GM12878 (cell line): ENCODE data around the gene MXRA7. TPM values are rescaled to one million over a fixed set of nuclear protein-coding genes. Genes with fewer than 3 reads are reported as not detected.

Source experiments
- ATF7 ChIP-seq: fragments of 450-650 bp; IDR thresholded peaks from 2 replicates; pipeline ENCODE4 v1.6.1; 2016; ENCODE audit warnings: low read depth, mild to moderate bottlenecking
- BACH1 ChIP-seq: fragments of 450-650 bp; IDR thresholded peaks from 2 replicates; pipeline ENCODE4 v1.6.1; 2017; ENCODE audit warnings: mild to moderate bottlenecking, borderline replicate concordance
- BRCA1 ChIP-seq: IDR thresholded peaks from 2 replicates; pipeline ENCODE4 v1.6.1; 2011; ENCODE audit warnings: low read depth, low read length, improper control_type of control experiment
- CHD1 ChIP-seq: IDR thresholded peaks from 2 replicates; pipeline ENCODE4 v1.6.1; 2012; ENCODE audit warnings: low read depth, low read length, improper control_type of control experiment
- ETV6 ChIP-seq, 2 experiments: fragments of 450-650 bp in 1 of 2; IDR thresholded peaks in 1 of 2; conservative IDR thresholded peaks in 1 of 2; 2 replicates each; pipeline ENCODE4 v1.6.1; 2014; ENCODE audit warnings: antibody characterized with exemption in 1 of 2, borderline replicate concordance in 1 of 2, low read depth in 1 of 2, mild to moderate bottlenecking in 1 of 2, moderate library complexity in 1 of 2
- JUNB ChIP-seq: IDR thresholded peaks from 2 replicates; pipeline ENCODE4 v1.6.1; 2016; ENCODE audit warnings: antibody characterized with exemption, mild to moderate bottlenecking
- KAT2A ChIP-seq: conservative IDR thresholded peaks from 2 replicates; pipeline ENCODE4 v1.6.1; 2011; ENCODE audit warnings: low read depth, low read length; ENCODE audit not compliant: control insufficient read depth
- MXI1 ChIP-seq: fragments of 150-350 bp; IDR thresholded peaks from 2 replicates; pipeline ENCODE4 v1.6.1; 2011; ENCODE audit warnings: low read depth, mild to moderate bottlenecking, inconsistent platforms, low read length, improper control_type of control experiment
- NFYB ChIP-seq: IDR thresholded peaks from 2 replicates; pipeline ENCODE4 v1.6.1; 2011; ENCODE audit warnings: low read depth, mild to moderate bottlenecking, low read length, improper control_type of control experiment, moderate library complexity; ENCODE audit not compliant: insufficient read depth
- NR2F1 ChIP-seq: fragments of 450-650 bp; conservative IDR thresholded peaks from 2 replicates; pipeline ENCODE4 v1.6.1; 2017; ENCODE audit warnings: mild to moderate bottlenecking
- NRF1 ChIP-seq: conservative IDR thresholded peaks from 2 replicates; pipeline ENCODE4 v1.6.1; 2011; ENCODE audit warnings: mild to moderate bottlenecking, low read depth, low read length, improper control_type of control experiment
- PML ChIP-seq: IDR thresholded peaks from 2 replicates; pipeline ENCODE4 v1.6.1; 2012; ENCODE audit warnings: low read length, inconsistent platforms
- POLR2AphosphoS2 ChIP-seq: IDR thresholded peaks from 2 replicates; pipeline ENCODE4 v1.6.1; 2011; ENCODE audit warnings: low read depth, mild to moderate bottlenecking, low read length, improper control_type of control experiment, moderate library complexity
- POLR2AphosphoS5 ChIP-seq: IDR thresholded peaks from 2 replicates; pipeline ENCODE4 v1.6.1; 2011; ENCODE audit warnings: mild to moderate bottlenecking, low read length, inconsistent platforms
- SIN3A ChIP-seq: IDR thresholded peaks from 2 replicates; pipeline ENCODE4 v1.6.1; 2012; ENCODE audit warnings: low read depth, low read length, improper control_type of control experiment
- SREBF1 ChIP-seq: IDR thresholded peaks from 2 replicates; pipeline ENCODE4 v1.6.1; 2012; ENCODE audit warnings: mild to moderate bottlenecking, low read length
- STAT3 ChIP-seq: IDR thresholded peaks from 2 replicates; pipeline ENCODE4 v1.6.1; 2011; ENCODE audit warnings: low read depth, low read length, improper control_type of control experiment
- TARDBP ChIP-seq: IDR thresholded peaks from 2 replicates; pipeline ENCODE4 v1.6.1; 2016; ENCODE audit warnings: borderline replicate concordance
- TCF3 ChIP-seq: IDR thresholded peaks from 2 replicates; pipeline ENCODE4 v1.6.1; 2012; ENCODE audit warnings: low read depth, mild to moderate bottlenecking, low read length, borderline replicate concordance; ENCODE audit not compliant: insufficient read depth
- YBX1 ChIP-seq: fragments of 450-650 bp; IDR thresholded peaks from 2 replicates; pipeline ENCODE4 v1.6.1; 2016; ENCODE audit warnings: antibody characterized with exemption
- ZNF274 ChIP-seq: IDR thresholded peaks from one replicate; pipeline ENCODE4 v1.8.0; 2011; ENCODE audit not compliant: insufficient read length, insufficient read depth
- ZSCAN29 ChIP-seq: fragments of 450-650 bp; IDR thresholded peaks from 2 replicates; pipeline ENCODE4 v1.6.1; 2017; ENCODE audit warnings: mild to moderate bottlenecking, moderate library complexity
- polyA plus RNA-seq, 11 experiments: library from polyadenylated mRNA; depleted of rRNA in 4 of 11; unstranded in 6 of 11; stranded (reverse) in 5 of 11; fragments of >200 nt; fragmentation: Nextera tagmentation in 4 of 11; fragmentation: Illumina TruSeq in 1 of 11; extraction: Ambion mirVana in 4 of 11; extraction: Trizol in 1 of 11; gene quantifications; 1 replicate in 1 of 11; 2 replicates in 10 of 11; pipeline versions ENCODE4 v1.2.1 to v1.2.3, GENCODE V29; 2011 to 2016; ENCODE audit warnings: inconsistent platforms in 2 of 11, missing spikeins in 2 of 11, low read depth in 1 of 11
- total RNA-seq, 4 experiments: library from RNA; depleted of rRNA in 3 of 4; stranded (reverse); fragments of >200 nt in 3 of 4; fragmentation: Illumina TruSeq in 1 of 4; extraction: Trizol in 1 of 4; gene quantifications; 2 replicates each; pipeline versions ENCODE4 v1.2.1 to v1.2.3, GENCODE V29; 2013 to 2021
- TF ChIP-seq, protein P1 (sequence below): IDR thresholded peaks from 2 replicates; pipeline ENCODE4 v1.6.1; 2012; ENCODE audit warnings: improper control_type of control experiment, low read depth, low read length; ENCODE audit not compliant: insufficient replicate concordance
- TF ChIP-seq, protein P2 (sequence below): IDR thresholded peaks from 2 replicates; pipeline ENCODE4 v1.6.1; 2012; ENCODE audit warnings: low read length, inconsistent platforms
- TF ChIP-seq, protein P3 (sequence below): IDR thresholded peaks from 2 replicates; pipeline ENCODE4 v1.6.1; 2011; ENCODE audit warnings: low read depth, low read length, improper control_type of control experiment, borderline replicate concordance

The MXRA7 gene
- total and polyA plus RNA-seq, 10 of the 15 experiments (the other 5 are each of a cell fraction or from before 2014, with no cell fraction given), result 0.03 to 2.0 (median 0.33) TPM

DNA sequence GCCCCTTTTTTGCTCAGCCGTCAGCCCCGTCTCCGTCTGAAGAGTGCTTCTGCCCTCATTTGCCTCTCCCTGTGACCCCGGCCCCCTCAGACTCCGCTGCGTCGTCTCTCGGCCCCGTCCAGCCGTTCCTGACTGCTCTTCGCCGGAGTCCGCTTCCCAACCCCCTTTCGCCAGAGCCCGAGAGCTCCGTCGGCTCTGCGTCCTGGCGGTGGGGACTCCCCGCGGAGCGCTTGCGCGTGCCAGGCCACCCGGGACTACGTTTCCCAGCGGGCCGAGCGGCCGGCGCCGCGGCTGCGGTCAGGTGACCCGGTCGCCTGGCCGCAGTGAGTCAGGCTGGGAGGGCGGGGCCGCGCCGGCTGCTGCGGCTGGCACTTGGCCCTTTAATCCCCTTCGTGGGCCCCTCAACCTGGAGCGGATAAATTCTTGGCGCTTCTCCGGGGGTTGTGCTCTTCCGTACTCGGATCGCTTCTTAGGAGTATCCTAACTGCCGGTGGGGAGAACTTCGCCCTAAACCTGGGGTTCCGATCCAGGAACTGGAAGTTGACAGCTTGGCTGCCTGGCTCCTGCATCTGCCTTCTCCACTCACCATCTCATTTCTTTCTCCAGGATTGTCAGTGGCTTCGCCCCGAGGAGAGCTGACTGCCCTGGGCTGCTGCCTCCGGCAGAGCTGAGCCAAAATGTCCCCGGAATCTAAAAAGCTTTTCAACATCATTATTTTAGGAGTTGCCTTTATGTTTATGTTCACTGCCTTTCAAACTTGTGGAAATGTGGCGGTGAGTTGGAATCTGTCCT, 27.1 kb upstream of the MXRA7 start, which contains the start of gene MFSD11 (continued):
- TF ChIP-seq STAT3 (no peak), BACH1 (no peak), ZNF274 (no peak), NFYB (no peak), NR2F1 (peak; percentile 84), NRF1 (peak; percentile 30; the same call in 1 of the 2 replicates), BRCA1 (no peak), TARDBP (0 out of 2 replicates have a peak, but pooled peaks have one; percentile 18), SREBF1 (peak; percentile 72; the same call in 1 of the 2 replicates), POLR2AphosphoS5 (no peak), SIN3A (peak; percentile 83; the same call in 1 of the 2 replicates), TCF3 (0 out of 2 replicates have a peak, but pooled peaks have one; percentile 65), PML (peak; percentile 29; the same call in 1 of the 2 replicates), JUNB (no peak), CHD1 (no peak), YBX1 (no peak), MXI1 (peak; percentile 56; the same call in 1 of the 2 replicates), KAT2A (no peak), ETV6 (conservative IDR thresholded peaks at IDR 0.05 in 1 of 2, IDR thresholded peaks at IDR 0.05 in 1 of 2; ENCODE audit: borderline replicate concordance in 1 of 2, low read depth in 1 of 2) (no peak), POLR2AphosphoS2 (no peak), ZSCAN29 (no peak), ATF7 (no peak)
- TF ChIP-seq, protein P1, sequence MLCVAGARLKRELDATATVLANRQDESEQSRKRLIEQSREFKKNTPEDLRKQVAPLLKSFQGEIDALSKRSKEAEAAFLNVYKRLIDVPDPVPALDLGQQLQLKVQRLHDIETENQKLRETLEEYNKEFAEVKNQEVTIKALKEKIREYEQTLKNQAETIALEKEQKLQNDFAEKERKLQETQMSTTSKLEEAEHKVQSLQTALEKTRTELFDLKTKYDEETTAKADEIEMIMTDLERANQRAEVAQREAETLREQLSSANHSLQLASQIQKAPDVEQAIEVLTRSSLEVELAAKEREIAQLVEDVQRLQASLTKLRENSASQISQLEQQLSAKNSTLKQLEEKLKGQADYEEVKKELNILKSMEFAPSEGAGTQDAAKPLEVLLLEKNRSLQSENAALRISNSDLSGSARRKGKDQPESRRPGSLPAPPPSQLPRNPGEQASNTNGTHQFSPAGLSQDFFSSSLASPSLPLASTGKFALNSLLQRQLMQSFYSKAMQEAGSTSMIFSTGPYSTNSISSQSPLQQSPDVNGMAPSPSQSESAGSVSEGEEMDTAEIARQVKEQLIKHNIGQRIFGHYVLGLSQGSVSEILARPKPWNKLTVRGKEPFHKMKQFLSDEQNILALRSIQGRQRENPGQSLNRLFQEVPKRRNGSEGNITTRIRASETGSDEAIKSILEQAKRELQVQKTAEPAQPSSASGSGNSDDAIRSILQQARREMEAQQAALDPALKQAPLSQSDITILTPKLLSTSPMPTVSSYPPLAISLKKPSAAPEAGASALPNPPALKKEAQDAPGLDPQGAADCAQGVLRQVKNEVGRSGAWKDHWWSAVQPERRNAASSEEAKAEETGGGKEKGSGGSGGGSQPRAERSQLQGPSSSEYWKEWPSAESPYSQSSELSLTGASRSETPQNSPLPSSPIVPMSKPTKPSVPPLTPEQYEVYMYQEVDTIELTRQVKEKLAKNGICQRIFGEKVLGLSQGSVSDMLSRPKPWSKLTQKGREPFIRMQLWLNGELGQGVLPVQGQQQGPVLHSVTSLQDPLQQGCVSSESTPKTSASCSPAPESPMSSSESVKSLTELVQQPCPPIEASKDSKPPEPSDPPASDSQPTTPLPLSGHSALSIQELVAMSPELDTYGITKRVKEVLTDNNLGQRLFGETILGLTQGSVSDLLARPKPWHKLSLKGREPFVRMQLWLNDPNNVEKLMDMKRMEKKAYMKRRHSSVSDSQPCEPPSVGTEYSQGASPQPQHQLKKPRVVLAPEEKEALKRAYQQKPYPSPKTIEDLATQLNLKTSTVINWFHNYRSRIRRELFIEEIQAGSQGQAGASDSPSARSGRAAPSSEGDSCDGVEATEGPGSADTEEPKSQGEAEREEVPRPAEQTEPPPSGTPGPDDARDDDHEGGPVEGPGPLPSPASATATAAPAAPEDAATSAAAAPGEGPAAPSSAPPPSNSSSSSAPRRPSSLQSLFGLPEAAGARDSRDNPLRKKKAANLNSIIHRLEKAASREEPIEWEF, result no peak
- TF ChIP-seq, protein P2, sequence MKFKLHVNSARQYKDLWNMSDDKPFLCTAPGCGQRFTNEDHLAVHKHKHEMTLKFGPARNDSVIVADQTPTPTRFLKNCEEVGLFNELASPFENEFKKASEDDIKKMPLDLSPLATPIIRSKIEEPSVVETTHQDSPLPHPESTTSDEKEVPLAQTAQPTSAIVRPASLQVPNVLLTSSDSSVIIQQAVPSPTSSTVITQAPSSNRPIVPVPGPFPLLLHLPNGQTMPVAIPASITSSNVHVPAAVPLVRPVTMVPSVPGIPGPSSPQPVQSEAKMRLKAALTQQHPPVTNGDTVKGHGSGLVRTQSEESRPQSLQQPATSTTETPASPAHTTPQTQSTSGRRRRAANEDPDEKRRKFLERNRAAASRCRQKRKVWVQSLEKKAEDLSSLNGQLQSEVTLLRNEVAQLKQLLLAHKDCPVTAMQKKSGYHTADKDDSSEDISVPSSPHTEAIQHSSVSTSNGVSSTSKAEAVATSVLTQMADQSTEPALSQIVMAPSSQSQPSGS, result no peak
- TF ChIP-seq, protein P3, sequence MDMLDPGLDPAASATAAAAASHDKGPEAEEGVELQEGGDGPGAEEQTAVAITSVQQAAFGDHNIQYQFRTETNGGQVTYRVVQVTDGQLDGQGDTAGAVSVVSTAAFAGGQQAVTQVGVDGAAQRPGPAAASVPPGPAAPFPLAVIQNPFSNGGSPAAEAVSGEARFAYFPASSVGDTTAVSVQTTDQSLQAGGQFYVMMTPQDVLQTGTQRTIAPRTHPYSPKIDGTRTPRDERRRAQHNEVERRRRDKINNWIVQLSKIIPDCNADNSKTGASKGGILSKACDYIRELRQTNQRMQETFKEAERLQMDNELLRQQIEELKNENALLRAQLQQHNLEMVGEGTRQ, result peak; percentile 76
